Ascending aorta (tissue), 2 donors: ENCODE measurements around the gene ELMO1. TPM values are rescaled to one million over a fixed set of nuclear protein-coding genes. Genes with fewer than 3 reads are reported as not detected.
A peak's percentile ranks its signal among the peaks of the same experiment; 100 is the strongest.

ENCODE experiments used
- DNase-seq, 2 donors: peaks; one replicate each; pipeline ENCODE4 v3.0.0-alpha.2; 2019; ENCODE audit warnings: low spot score in 2 of 2
- H3K27ac ChIP-seq, 2 donors: fragments of 200-600 bp; sonication (generic); one replicate each; pipeline ENCODE4 v1.5.1; 2016 to 2017; ENCODE audit warnings: mild to moderate bottlenecking in 1 of 2
- H3K27me3 ChIP-seq: fragments of 200-600 bp; sonication (generic); one replicate; pipeline ENCODE4 v1.5.1; 2017
- H3K36me3 ChIP-seq, 2 donors: fragments of 200-600 bp; sonication (generic); one replicate each; pipeline ENCODE4 v1.5.1; 2016
- H3K4me1 ChIP-seq, 2 donors: fragments of 200-600 bp; sonication (generic); one replicate each; pipeline ENCODE4 v1.5.1; 2016 to 2017; ENCODE audit warnings: mild to moderate bottlenecking in 1 of 2
- H3K4me3 ChIP-seq, 2 donors: fragments of 200-600 bp; sonication (generic); one replicate each; pipeline ENCODE4 v1.5.1; 2016 to 2017; ENCODE audit warnings: mild to moderate bottlenecking in 1 of 2
- H3K9me3 ChIP-seq, 2 donors: fragments of 200-600 bp; sonication (generic); one replicate each; pipeline ENCODE4 v1.5.1; 2016
- intact Hi-C: fragments of 100-400 bp; cut with DNase I; formaldehyde crosslinking; loops from one replicate; pipeline ENCODE4 v1.15.1; 2023
- total RNA-seq: library from RNA; depleted of rRNA; stranded (reverse); fragments of >200 nt; gene quantifications from one replicate; pipeline ENCODE4 v1.1.0, GENCODE V29; 2016
- TF ChIP-seq, protein P1 (sequence below), 3 experiments: fragments of 200-600 bp in 2 of 3; fragments of 450-650 bp in 1 of 3; sonication (generic) in 2 of 3; IDR thresholded peaks; one replicate each; pipeline ENCODE4 v1.5.1; 2016 to 2019; ENCODE audit warnings: antibody characterized with exemption in 3 of 3, mild to moderate bottlenecking in 1 of 3, moderate library complexity in 1 of 3

ELMO1 gene
- total RNA-seq, 1 donor from 2014 or later: 40.8 TPM

DNA sequence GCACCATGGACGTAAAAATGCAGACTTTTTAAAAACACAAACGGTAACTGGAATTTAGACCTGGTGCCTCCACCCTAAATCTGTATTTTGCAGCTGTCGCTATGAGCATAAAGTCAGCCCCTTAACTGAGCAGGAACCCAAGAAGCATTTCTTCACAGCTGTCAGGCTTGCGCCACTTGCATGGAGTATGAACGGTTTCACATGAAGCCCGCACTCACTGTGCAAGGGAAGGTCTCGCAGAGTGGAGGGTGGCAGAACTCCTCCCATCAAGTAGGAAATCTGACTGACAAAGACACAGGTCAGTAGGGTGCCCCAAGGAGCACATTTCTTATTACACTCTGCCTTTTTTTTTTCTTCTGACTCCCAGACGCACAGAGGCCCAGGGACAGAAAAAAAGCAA, 58.5 kb downstream of the ELMO1 start:
- intact Hi-C loops: no loop called here
- H3K4me3 ChIP-seq: no peak overlapping the region
- H3K27ac ChIP-seq: no peak overlapping the region
- H3K4me1 ChIP-seq: peaks cover 0 to 6% of the 10 kb centered on the region in 2 donors
- H3K36me3 ChIP-seq: no peaks in the 10 kb centered on the region
- H3K9me3 ChIP-seq: no peaks in the 10 kb centered on the region
- TF ChIP-seq, protein P1, sequence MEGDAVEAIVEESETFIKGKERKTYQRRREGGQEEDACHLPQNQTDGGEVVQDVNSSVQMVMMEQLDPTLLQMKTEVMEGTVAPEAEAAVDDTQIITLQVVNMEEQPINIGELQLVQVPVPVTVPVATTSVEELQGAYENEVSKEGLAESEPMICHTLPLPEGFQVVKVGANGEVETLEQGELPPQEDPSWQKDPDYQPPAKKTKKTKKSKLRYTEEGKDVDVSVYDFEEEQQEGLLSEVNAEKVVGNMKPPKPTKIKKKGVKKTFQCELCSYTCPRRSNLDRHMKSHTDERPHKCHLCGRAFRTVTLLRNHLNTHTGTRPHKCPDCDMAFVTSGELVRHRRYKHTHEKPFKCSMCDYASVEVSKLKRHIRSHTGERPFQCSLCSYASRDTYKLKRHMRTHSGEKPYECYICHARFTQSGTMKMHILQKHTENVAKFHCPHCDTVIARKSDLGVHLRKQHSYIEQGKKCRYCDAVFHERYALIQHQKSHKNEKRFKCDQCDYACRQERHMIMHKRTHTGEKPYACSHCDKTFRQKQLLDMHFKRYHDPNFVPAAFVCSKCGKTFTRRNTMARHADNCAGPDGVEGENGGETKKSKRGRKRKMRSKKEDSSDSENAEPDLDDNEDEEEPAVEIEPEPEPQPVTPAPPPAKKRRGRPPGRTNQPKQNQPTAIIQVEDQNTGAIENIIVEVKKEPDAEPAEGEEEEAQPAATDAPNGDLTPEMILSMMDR (IDR thresholded peaks at IDR 0.05): no peak
- no peaks in the 10 kb centered on the region for H3K27me3 ChIP-seq
- no peak for DNase-seq

DNA sequence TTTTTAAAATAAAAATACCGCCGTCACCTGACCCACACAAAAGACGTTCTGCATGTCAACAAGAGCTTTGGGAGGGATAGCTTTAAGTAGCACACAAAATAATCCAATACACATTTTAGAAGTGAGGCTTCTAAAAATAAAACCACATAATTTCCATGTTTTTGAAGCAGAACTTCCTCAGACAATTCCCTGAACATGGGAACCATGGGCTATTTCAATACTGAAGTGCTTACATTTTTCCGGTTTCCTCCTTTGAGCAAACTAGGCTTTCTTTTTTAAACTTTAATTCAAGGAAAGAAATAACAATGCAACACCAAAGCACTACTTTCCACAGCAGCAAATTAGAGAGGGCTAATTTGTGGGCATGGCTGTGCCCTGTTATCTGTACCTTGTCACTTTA, 59.9 kb downstream of the ELMO1 start:
- intact Hi-C loops: no loop called here
- TF ChIP-seq, protein P1 (IDR thresholded peaks at IDR 0.05): no peak

DNA sequence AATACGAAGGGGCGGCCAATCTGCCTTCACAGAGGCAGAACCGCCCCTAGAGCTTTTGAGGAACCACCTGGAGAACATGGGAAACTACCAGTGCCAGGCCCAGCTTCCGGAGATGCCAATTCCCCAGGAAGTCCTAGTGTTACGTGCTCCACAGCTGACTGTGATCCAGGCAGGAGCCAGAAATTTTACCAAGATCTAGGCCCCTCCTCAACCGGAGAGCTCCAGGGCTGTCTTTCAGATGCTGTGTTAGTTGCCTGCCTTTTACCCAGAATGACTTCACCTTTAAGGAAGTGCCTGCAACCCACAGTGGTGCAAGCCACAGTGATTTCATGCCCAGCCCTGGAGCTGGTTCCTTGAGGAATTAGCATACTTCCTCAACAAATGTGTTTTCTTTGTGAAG, 62.9 kb downstream of the ELMO1 start:
- peaks cover 0 to 6% of the 10 kb centered on the region in 2 donors for H3K4me1 ChIP-seq
- TF ChIP-seq, protein P1 (IDR thresholded peaks at IDR 0.05): no peak
- no peaks in the 10 kb centered on the region for H3K36me3 ChIP-seq
- H3K9me3 ChIP-seq: no peaks in the 10 kb centered on the region
- H3K27ac ChIP-seq: no peak overlapping the region
- peak; percentile 15 to 69 for DNase-seq
- H3K27me3 ChIP-seq: no peaks in the 10 kb centered on the region
- intact Hi-C loops: no loop called here
- H3K4me3 ChIP-seq: no peak overlapping the region

More for the DNA sequence above, 59.9 kb downstream of the ELMO1 start:
- no peak overlapping the region for H3K4me3 ChIP-seq
- H3K9me3 ChIP-seq: no peaks in the 10 kb centered on the region
- H3K36me3 ChIP-seq: no peaks in the 10 kb centered on the region
- H3K4me1 ChIP-seq: peaks cover 0 to 6% of the 10 kb centered on the region in 2 donors
- H3K27me3 ChIP-seq: no peaks in the 10 kb centered on the region
- no peak for DNase-seq
- H3K27ac ChIP-seq: no peak overlapping the region

DNA sequence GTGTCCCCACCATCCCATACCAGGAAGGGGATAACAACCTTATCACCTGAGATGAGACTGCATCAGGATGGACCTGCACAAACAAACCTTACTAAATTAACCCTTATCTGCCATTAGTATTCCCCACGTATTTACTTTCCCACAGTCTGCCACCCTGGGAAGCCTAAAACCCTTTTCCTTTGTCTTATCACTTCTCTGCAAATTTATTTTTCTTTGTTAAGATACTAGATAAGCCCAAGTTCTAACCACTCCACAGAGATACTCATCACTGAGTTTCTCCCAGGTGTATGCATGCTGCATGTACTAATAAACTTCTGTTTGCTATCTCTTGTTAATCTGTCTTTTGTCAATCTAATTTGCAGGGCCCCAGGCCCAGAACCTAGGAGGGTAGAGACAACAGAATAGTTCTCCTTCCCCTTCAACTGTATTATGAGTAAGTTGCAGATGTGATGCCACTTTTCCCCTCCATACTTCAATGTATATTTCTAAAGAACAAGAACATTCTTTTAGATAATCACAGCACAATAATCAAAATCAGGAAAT, 66.0 kb downstream of the ELMO1 start:
- no peak for DNase-seq
- Histone ChIP-seq H3K27ac (no peak overlapping the region), H3K36me3 (no peaks in the 10 kb centered on the region), H3K4me1 (no peaks in the 10 kb centered on the region), H3K9me3 (peaks cover 0 to 3% of the 10 kb centered on the region in 2 donors), H3K27me3 (no peaks in the 10 kb centered on the region), H3K4me3 (no peak overlapping the region)
- TF ChIP-seq, protein P1 (IDR thresholded peaks at IDR 0.05): no peak
- intact Hi-C loops: no loop called here

DNA sequence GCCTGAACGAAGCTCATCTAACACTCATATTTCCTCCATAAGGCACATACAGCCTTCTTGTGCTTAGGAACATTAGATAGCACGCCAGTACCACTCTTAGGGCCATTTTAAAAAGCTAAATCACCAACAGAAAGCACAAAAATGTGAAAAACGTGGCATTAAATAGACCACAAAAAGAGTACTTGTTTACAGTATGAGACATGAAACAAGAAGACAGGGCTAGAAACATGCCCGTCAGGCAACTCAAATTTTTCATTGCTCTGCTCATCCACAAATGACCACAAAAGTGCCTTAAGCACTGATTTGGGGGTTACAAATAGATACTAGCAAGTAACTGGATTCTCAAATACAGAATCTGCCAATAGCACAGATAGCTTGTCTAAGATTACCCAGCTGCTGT, 67.8 kb downstream of the ELMO1 start:
- Histone ChIP-seq H3K27ac (no peak overlapping the region), H3K9me3 (peaks cover 0 to 3% of the 10 kb centered on the region in 2 donors), H3K4me3 (no peak overlapping the region), H3K4me1 (no peaks in the 10 kb centered on the region), H3K36me3 (no peaks in the 10 kb centered on the region), H3K27me3 (no peaks in the 10 kb centered on the region)
- DNase-seq: no peak
- intact Hi-C loops: no loop called here
- TF ChIP-seq, protein P1 (IDR thresholded peaks at IDR 0.05): no peak
